ENCODE data around the gene POU2AF3.

Gene POU2AF3

GRCh38 chr11:111301842-111302118 is 3.4 kb downstream of the POU2AF3 start:
- TF ChIP-seq MYC (IDR thresholded peaks at IDR 0.05; ENCODE audit: low read depth, low read length) (no peak), MAX (IDR thresholded peaks at IDR 0.05; ENCODE audit: low read depth, low read length) (no peak), POLR2A (IDR thresholded peaks at IDR 0.05; ENCODE audit: extremely low read depth, insufficient read length) (no peak), CTCF (IDR thresholded peaks at IDR 0.05; ENCODE audit: low read depth, low read length) (no peak)
- no peak overlapping the region for H3K4me3 ChIP-seq (ENCODE audit: low read depth, low read length)
- DNase-seq (ENCODE audit: low read depth): no peak

DNA sequence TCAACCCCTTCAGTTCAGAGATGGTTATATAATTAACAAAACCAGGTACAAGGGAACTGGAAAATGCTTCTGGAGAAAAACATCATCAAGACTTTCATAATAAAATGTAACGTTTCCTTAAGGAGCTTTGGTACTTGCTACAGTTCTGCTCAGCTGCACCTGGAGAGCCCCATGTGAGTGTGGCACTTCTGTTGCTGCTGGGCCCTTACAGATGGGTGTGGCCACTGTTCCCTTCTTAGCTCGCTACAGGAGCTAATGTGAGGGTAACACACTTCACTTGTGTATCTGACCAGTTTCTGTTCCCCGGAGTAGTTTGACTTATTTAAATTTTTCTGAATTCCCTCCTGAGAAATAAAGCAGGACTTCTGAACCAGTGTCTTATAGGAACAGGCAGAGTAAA is 4.0 kb downstream of the POU2AF3 start:
- DNase-seq (ENCODE audit: low read depth): no peak
- no peak overlapping the region for H3K4me3 ChIP-seq (ENCODE audit: low read depth, low read length)
- TF ChIP-seq CTCF (IDR thresholded peaks at IDR 0.05; ENCODE audit: low read depth, low read length) (no peak), MAX (IDR thresholded peaks at IDR 0.05; ENCODE audit: low read depth, low read length) (no peak), POLR2A (IDR thresholded peaks at IDR 0.05; ENCODE audit: extremely low read depth, insufficient read length) (no peak), MYC (IDR thresholded peaks at IDR 0.05; ENCODE audit: low read depth, low read length) (no peak)

DNA sequence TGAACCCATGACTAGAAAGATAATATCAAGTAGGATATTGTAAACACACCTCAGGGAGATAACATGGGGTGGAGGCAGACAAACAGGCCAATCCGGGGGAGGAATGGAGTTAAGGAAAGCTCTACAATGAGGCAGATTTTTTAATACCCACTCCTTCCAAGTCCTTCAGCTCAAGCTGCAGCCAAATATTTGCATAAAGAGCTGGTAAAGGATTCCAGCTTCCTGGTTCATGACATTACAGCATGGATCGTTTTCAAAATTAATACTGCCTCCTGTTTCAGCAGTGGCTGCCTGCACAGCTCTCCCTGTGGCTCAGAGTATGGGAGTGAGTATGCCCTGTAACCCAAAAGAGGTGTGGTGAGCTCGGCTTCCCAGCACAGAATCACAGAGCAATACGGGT is 5.1 kb downstream of the POU2AF3 start:
- DNase-seq (ENCODE audit: low read depth): no peak
- TF ChIP-seq MAX (IDR thresholded peaks at IDR 0.05; ENCODE audit: low read depth, low read length): no peak
- no peak for TF ChIP-seq POLR2A (IDR thresholded peaks at IDR 0.05; ENCODE audit: extremely low read depth, insufficient read length)
- no peak for TF ChIP-seq MYC (IDR thresholded peaks at IDR 0.05; ENCODE audit: low read depth, low read length)
- no peak for TF ChIP-seq CTCF (IDR thresholded peaks at IDR 0.05; ENCODE audit: low read depth, low read length)
- H3K4me3 ChIP-seq (ENCODE audit: low read depth, low read length): no peak overlapping the region

- TF ChIP-seq POLR2A (IDR thresholded peaks at IDR 0.05; ENCODE audit: extremely low read depth, insufficient read length): no peak
- TF ChIP-seq CTCF (IDR thresholded peaks at IDR 0.05; ENCODE audit: low read depth, low read length): no peak
- TF ChIP-seq MYC (IDR thresholded peaks at IDR 0.05; ENCODE audit: low read depth, low read length): no peak
- TF ChIP-seq MAX (IDR thresholded peaks at IDR 0.05; ENCODE audit: low read depth, low read length): no peak
- no peak for DNase-seq (ENCODE audit: low read depth)
- no peak overlapping the region for H3K4me3 ChIP-seq (ENCODE audit: low read depth, low read length)
Observed at GRCh38 chr11:111305162-111305802, 6.9 kb downstream of the POU2AF3 start.

GRCh38 chr11:111305876-111306275 is 7.5 kb downstream of the POU2AF3 start:
- peak; percentile 3 for TF ChIP-seq CTCF (IDR thresholded peaks at IDR 0.05; ENCODE audit: low read depth, low read length)
- no peak for TF ChIP-seq POLR2A (IDR thresholded peaks at IDR 0.05; ENCODE audit: extremely low read depth, insufficient read length)
- TF ChIP-seq MAX (IDR thresholded peaks at IDR 0.05; ENCODE audit: low read depth, low read length): no peak
- no peak for TF ChIP-seq MYC (IDR thresholded peaks at IDR 0.05; ENCODE audit: low read depth, low read length)
- DNase-seq (ENCODE audit: low read depth): peak; percentile 38

More at GRCh38 chr11:111305876-111306275, 7.5 kb downstream of the POU2AF3 start:
- H3K4me3 ChIP-seq (ENCODE audit: low read depth, low read length): no peak overlapping the region

All from NB4 (cell line).